Measurements from ENCODE around the gene GNLY.

GNLY gene

GRCh38 chr2:85730686-85731230, 36.6 kb downstream of the GNLY start:
- no peak for DNase-seq

GRCh38 chr2:85731606-85732005, 37.4 kb downstream of the GNLY start:
- no peak for DNase-seq

GRCh38 chr2:85732467-85733120, 38.4 kb downstream of the GNLY start:
- no peak for DNase-seq

- DNase-seq = no peak
These were observed 39.2 kb downstream of the GNLY start for GRCh38 chr2:85733121-85733960.

GRCh38 chr2:85734015-85734414, 39.9 kb downstream of the GNLY start:
- no peak for DNase-seq

GRCh38 chr2:85734942-85735608, 40.9 kb downstream of the GNLY start:
- DNase-seq = no peak

GRCh38 chr2:85735691-85736090, 41.5 kb downstream of the GNLY start:
- no peak for DNase-seq

GRCh38 chr2:85736456-85737355, 42.5 kb downstream of the GNLY start:
- DNase-seq = no peak

GRCh38 chr2:85737481-85737880, 43.3 kb downstream of the GNLY start:
- no peak for DNase-seq

GRCh38 chr2:85737961-85738360, 43.8 kb downstream of the GNLY start:
- no peak for DNase-seq

GRCh38 chr2:85740193-85740592, 46.0 kb downstream of the GNLY start:
- DNase-seq = no peak

GRCh38 chr2:85741211-85741832, 47.2 kb downstream of the GNLY start:
- DNase-seq = peak; percentile 17

GRCh38 chr2:85741833-85742455, 47.8 kb downstream of the GNLY start:
- peak; percentile 70 for DNase-seq

- no peak for DNase-seq
These were observed 49.3 kb downstream of the GNLY start for GRCh38 chr2:85743304-85743978.

GRCh38 chr2:85744055-85744454, 49.9 kb downstream of the GNLY start:
- no peak for DNase-seq

- DNase-seq = peak; percentile 13
These were observed 50.8 kb downstream of the GNLY start for GRCh38 chr2:85744741-85745601.

GRCh38 chr2:85745619-85746018, 51.5 kb downstream of the GNLY start:
- no peak for DNase-seq

- peak; percentile 6 for DNase-seq
These were observed 52.3 kb downstream of the GNLY start for GRCh38 chr2:85746321-85747004.

GRCh38 chr2:85747441-85747840, 53.3 kb downstream of the GNLY start:
- no peak for DNase-seq
